PC-9 (cell line): ENCODE results near the gene NSL1.

Experiments used
- CTCF ChIP-seq: fragments of 200-600 bp; sonication (generic); conservative IDR thresholded peaks from 2 replicates; pipeline ENCODE4 v1.6.1; 2017; ENCODE audit warnings: mixed run types, antibody characterized with exemption, mild to moderate bottlenecking, moderate library complexity
- EZH2 ChIP-seq: fragments of 200-600 bp; sonication (generic); IDR thresholded peaks from 2 replicates; pipeline ENCODE4 v1.8.0; 2017; ENCODE audit warnings: antibody characterized with exemption, low read depth

DNA sequence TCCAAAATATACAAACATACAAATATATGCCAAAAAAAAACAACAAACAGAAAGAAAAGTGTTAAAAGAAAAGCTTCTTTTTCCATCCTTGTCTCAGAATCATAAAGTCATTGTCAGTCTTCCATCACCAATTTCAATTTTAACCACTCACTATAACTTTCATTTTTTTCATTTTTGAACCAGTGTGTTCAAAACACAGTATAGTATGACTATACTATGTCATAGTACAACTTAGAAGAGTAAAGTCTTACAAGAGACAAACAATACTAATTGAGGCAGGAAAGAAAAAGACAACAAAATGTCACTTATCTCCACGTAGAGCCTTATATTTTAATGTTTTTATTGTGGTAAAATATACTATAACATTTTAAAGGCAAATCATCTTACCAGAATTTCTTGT lies 7.6 kb downstream of the NSL1 start:
- no peak for TF ChIP-seq CTCF
- no peak for TF ChIP-seq EZH2
